ENCODE results near the gene DCAF16. TPM values are rescaled to one million over a fixed set of nuclear protein-coding genes. Genes with fewer than 3 reads are reported as not detected.

The DCAF16 gene
- polyA plus RNA-seq, 1 experiment, result 20.6 TPM

DNA sequence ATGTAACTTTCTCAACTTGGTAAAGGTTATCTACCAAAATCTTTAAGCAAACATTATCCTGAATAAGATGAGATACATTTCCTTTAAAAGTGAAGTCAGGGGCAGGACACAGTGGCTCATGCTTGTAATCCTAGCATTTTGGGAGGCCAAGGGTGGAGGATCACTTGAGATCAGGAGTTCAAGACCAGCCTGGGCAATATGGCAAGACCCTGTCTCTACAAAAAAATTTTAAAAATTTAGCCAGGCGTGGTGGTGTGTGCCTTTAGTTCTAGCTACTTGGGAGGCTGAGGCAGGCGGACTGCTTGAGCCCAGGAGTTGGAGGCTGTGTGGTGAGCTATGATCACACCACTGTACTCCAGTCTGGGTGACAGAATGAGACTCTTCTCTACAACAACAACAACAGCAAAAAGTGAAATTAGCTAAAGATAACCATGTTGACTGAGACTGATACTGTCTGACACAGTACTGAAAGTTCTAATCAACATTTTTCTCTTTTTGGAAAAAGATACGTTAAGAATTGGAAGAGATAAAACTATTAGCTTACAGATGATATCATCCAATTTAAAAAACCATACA, 4.9 kb downstream of the DCAF16 start:
- ChIA-PET CTCF (interaction anchor here (1.0 to 7.0 kb wide), 3 partner anchors 12 to 256 kb away, joined by 3 to 38 read pairs (median 5); no protein-coding TSS in a partner anchor), POLR2A (interaction anchor here (0.7 kb wide), 1 partner anchor 10 kb away, joined by 3 read pairs; no protein-coding TSS in a partner anchor)
- DNase-seq (ENCODE audit: low read depth), result no peak
- no peaks in the 10 kb centered on the region for H3K27me3 ChIP-seq (ENCODE audit: control insufficient read depth, insufficient read depth, low read length)
- no peak overlapping the region for H3K4me3 ChIP-seq (ENCODE audit: low read depth, low read length)
- TF ChIP-seq, protein P1, sequence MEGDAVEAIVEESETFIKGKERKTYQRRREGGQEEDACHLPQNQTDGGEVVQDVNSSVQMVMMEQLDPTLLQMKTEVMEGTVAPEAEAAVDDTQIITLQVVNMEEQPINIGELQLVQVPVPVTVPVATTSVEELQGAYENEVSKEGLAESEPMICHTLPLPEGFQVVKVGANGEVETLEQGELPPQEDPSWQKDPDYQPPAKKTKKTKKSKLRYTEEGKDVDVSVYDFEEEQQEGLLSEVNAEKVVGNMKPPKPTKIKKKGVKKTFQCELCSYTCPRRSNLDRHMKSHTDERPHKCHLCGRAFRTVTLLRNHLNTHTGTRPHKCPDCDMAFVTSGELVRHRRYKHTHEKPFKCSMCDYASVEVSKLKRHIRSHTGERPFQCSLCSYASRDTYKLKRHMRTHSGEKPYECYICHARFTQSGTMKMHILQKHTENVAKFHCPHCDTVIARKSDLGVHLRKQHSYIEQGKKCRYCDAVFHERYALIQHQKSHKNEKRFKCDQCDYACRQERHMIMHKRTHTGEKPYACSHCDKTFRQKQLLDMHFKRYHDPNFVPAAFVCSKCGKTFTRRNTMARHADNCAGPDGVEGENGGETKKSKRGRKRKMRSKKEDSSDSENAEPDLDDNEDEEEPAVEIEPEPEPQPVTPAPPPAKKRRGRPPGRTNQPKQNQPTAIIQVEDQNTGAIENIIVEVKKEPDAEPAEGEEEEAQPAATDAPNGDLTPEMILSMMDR (IDR thresholded peaks at IDR 0.05; ENCODE audit: insufficient read depth, low read depth, low read length), result no peak
- peaks cover 5% of the 10 kb centered on the region for H3K36me3 ChIP-seq (ENCODE audit: control insufficient read depth, insufficient read depth, low read length)

- TF ChIP-seq, protein P1 (IDR thresholded peaks at IDR 0.05; ENCODE audit: insufficient read depth, low read depth, low read length), result no peak
- POLR2A ChIA-PET, result no interaction called here
- CTCF ChIA-PET, result interaction anchor here (0.9 to 1.6 kb wide), 3 partner anchors 11 to 45 kb away, joined by 3 to 8 read pairs (median 3); no protein-coding TSS in a partner anchor
Measured at GRCh38 chr4:17797808-17798207, 12.7 kb downstream of the DCAF16 start.

DNA sequence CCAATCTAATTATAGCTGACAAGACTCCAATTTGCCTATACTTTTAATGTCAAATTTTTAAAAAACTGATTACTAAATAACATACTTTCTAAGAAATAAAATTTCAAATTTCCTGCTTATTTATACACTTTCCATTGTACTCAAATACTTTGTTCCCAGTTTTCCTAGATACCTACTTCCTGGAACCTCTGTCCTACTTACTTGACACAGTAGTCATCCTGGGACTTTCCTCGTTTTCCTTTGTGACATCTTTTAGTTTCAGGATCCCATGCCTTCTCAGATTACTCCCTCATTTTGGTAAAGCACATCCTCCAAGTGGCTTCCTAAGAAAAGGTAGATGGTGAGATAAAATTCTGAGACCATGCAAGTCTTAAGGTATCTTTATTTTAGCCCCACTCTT, 15.8 kb downstream of the DCAF16 start:
- CTCF ChIA-PET, result interaction anchor here (1.2 to 1.4 kb wide), 3 partner anchors 10 to 17 kb away, joined by 3 to 8 read pairs (median 3); partner anchors contain the start of genes DCAF16 and NCAPG
- Histone ChIP-seq H3K36me3 (ENCODE audit: control insufficient read depth, insufficient read depth, low read length) (peaks cover 1% of the 10 kb centered on the region; the same call in 1 of the 2 replicates), H3K27me3 (ENCODE audit: control insufficient read depth, insufficient read depth, low read length) (no peaks in the 10 kb centered on the region), H3K4me3 (ENCODE audit: low read depth, low read length) (no peak overlapping the region)
- no peak for DNase-seq (ENCODE audit: low read depth)
- TF ChIP-seq, protein P1 (IDR thresholded peaks at IDR 0.05; ENCODE audit: insufficient read depth, low read depth, low read length), result no peak
- POLR2A ChIA-PET, result no interaction called here

More at GRCh38 chr4:17797808-17798207, 12.7 kb downstream of the DCAF16 start:
- H3K27me3 ChIP-seq (ENCODE audit: control insufficient read depth, insufficient read depth, low read length), result no peaks in the 10 kb centered on the region
- H3K36me3 ChIP-seq (ENCODE audit: control insufficient read depth, insufficient read depth, low read length), result peaks cover 1% of the 10 kb centered on the region; the same call in 1 of the 2 replicates
- no peak for DNase-seq (ENCODE audit: low read depth)
- H3K4me3 ChIP-seq (ENCODE audit: low read depth, low read length), result no peak overlapping the region

- DNase-seq (ENCODE audit: low read depth), result no peak
Measured at GRCh38 chr4:17788956-17789355, 21.6 kb downstream of the DCAF16 start.

GRCh38 chr4:17787315-17787714, 23.2 kb downstream of the DCAF16 start:
- Histone ChIP-seq H3K4me3 (ENCODE audit: low read depth, low read length) (no peak overlapping the region), H3K36me3 (ENCODE audit: control insufficient read depth, insufficient read depth, low read length) (no peaks in the 10 kb centered on the region), H3K27me3 (ENCODE audit: control insufficient read depth, insufficient read depth, low read length) (no peaks in the 10 kb centered on the region)
- ChIA-PET POLR2A (no interaction called here), CTCF (interaction anchor here (0.9 to 1.5 kb wide), 4 partner anchors 19 to 239 kb away, joined by 3 to 6 read pairs (median 3); no protein-coding TSS in a partner anchor)
- TF ChIP-seq, protein P1 (IDR thresholded peaks at IDR 0.05; ENCODE audit: insufficient read depth, low read depth, low read length), result no peak
- DNase-seq (ENCODE audit: low read depth), result no peak

More at GRCh38 chr4:17788956-17789355, 21.6 kb downstream of the DCAF16 start:
- TF ChIP-seq, protein P1 (IDR thresholded peaks at IDR 0.05; ENCODE audit: insufficient read depth, low read depth, low read length), result no peak
- H3K4me3 ChIP-seq (ENCODE audit: low read depth, low read length), result no peak overlapping the region
- CTCF ChIA-PET, result no interaction called here
- H3K27me3 ChIP-seq (ENCODE audit: control insufficient read depth, insufficient read depth, low read length), result no peaks in the 10 kb centered on the region
- no peaks in the 10 kb centered on the region for H3K36me3 ChIP-seq (ENCODE audit: control insufficient read depth, insufficient read depth, low read length)
- POLR2A ChIA-PET, result no interaction called here
